Measurements from ENCODE around the gene PLK3. TPM values are rescaled to one million over a fixed set of nuclear protein-coding genes. Genes with fewer than 3 reads are reported as not detected.

The PLK3 gene
- total and polyA plus RNA-seq, 9 of the 15 experiments (the other 6 are each of a cell fraction or from before 2014, with no cell fraction given): 0.52 to 22.7 (median 11.0) TPM

DNA sequence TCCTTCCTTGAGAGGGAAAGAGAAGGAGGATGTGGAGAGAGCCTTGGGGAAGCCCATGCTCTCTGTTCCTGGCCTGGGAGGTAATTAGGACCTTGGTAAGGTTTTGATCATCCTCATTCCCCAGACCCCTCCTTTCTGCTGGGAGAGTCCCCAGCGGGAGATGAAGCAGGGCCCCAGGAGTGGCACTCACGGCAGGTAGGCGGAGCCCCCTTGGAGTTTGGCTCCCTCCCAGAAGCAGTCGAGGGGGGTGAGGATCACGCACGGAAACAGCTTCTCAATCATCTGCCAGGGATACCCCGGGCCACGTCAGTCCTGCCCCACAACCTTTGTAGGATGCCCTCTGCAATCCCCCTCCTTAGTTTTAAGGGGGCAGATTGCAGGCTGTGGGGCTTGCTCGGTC is 31.3 kb downstream of the PLK3 start (continued):
- TF ChIP-seq, protein P1, sequence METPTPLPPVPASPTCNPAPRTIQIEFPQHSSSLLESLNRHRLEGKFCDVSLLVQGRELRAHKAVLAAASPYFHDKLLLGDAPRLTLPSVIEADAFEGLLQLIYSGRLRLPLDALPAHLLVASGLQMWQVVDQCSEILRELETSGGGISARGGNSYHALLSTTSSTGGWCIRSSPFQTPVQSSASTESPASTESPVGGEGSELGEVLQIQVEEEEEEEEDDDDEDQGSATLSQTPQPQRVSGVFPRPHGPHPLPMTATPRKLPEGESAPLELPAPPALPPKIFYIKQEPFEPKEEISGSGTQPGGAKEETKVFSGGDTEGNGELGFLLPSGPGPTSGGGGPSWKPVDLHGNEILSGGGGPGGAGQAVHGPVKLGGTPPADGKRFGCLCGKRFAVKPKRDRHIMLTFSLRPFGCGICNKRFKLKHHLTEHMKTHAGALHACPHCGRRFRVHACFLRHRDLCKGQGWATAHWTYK (CRISPR knock-in tag; IDR thresholded peaks at IDR 0.05): no peak
- TF ChIP-seq, protein P2, sequence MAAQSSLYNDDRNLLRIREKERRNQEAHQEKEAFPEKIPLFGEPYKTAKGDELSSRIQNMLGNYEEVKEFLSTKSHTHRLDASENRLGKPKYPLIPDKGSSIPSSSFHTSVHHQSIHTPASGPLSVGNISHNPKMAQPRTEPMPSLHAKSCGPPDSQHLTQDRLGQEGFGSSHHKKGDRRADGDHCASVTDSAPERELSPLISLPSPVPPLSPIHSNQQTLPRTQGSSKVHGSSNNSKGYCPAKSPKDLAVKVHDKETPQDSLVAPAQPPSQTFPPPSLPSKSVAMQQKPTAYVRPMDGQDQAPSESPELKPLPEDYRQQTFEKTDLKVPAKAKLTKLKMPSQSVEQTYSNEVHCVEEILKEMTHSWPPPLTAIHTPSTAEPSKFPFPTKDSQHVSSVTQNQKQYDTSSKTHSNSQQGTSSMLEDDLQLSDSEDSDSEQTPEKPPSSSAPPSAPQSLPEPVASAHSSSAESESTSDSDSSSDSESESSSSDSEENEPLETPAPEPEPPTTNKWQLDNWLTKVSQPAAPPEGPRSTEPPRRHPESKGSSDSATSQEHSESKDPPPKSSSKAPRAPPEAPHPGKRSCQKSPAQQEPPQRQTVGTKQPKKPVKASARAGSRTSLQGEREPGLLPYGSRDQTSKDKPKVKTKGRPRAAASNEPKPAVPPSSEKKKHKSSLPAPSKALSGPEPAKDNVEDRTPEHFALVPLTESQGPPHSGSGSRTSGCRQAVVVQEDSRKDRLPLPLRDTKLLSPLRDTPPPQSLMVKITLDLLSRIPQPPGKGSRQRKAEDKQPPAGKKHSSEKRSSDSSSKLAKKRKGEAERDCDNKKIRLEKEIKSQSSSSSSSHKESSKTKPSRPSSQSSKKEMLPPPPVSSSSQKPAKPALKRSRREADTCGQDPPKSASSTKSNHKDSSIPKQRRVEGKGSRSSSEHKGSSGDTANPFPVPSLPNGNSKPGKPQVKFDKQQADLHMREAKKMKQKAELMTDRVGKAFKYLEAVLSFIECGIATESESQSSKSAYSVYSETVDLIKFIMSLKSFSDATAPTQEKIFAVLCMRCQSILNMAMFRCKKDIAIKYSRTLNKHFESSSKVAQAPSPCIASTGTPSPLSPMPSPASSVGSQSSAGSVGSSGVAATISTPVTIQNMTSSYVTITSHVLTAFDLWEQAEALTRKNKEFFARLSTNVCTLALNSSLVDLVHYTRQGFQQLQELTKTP (IDR thresholded peaks at IDR 0.05; ENCODE audit: low read depth in 1 of 2, partially characterized antibody in 2 of 2): no peak
- TF ChIP-seq, protein P3, sequence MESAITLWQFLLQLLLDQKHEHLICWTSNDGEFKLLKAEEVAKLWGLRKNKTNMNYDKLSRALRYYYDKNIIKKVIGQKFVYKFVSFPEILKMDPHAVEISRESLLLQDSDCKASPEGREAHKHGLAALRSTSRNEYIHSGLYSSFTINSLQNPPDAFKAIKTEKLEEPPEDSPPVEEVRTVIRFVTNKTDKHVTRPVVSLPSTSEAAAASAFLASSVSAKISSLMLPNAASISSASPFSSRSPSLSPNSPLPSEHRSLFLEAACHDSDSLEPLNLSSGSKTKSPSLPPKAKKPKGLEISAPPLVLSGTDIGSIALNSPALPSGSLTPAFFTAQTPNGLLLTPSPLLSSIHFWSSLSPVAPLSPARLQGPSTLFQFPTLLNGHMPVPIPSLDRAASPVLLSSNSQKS (CRISPR knock-in tag; IDR thresholded peaks at IDR 0.05): no peak
- TF ChIP-seq ZNF217 (CRISPR knock-in tag; IDR thresholded peaks at IDR 0.05) (no peak), POU5F1 (IDR thresholded peaks at IDR 0.05; ENCODE audit: borderline replicate concordance, low read depth, low read length, partially characterized antibody) (no peak), ZNF184 (CRISPR knock-in tag; IDR thresholded peaks at IDR 0.05) (no peak), ZNF695 (CRISPR knock-in tag; IDR thresholded peaks at IDR 0.05) (no peak), ZNF41 (CRISPR knock-in tag; conservative IDR thresholded peaks at IDR 0.05) (no peak), PHB2 (IDR thresholded peaks at IDR 0.05; ENCODE audit: low read depth) (no peak), ZNF311 (CRISPR knock-in tag; IDR thresholded peaks at IDR 0.05) (no peak), DDX20 (tag; IDR thresholded peaks at IDR 0.05; ENCODE audit: low read depth) (no peak), GATA2 (CRISPR knock-in tag; IDR thresholded peaks at IDR 0.05) (no peak), SIN3B (IDR thresholded peaks at IDR 0.05; ENCODE audit: low read depth) (no peak), HNRNPLL (IDR thresholded peaks at IDR 0.05; ENCODE audit: low read depth, low read length, poor library complexity, severe bottlenecking) (peak; percentile 3), U2AF1 (optimal IDR thresholded peaks at IDR 0.05; ENCODE audit: low read depth, low read length) (no peak), PYGO2 (tag; IDR thresholded peaks at IDR 0.05) (no peak), ZNF583 (CRISPR knock-in tag; IDR thresholded peaks at IDR 0.05) (no peak), CBFA2T3 (IDR thresholded peaks at IDR 0.05) (no peak), TBL1XR1 (IDR thresholded peaks at IDR 0.05; ENCODE audit: low read length in 2 of 2) (no peak)
- TF ChIP-seq, protein P4, sequence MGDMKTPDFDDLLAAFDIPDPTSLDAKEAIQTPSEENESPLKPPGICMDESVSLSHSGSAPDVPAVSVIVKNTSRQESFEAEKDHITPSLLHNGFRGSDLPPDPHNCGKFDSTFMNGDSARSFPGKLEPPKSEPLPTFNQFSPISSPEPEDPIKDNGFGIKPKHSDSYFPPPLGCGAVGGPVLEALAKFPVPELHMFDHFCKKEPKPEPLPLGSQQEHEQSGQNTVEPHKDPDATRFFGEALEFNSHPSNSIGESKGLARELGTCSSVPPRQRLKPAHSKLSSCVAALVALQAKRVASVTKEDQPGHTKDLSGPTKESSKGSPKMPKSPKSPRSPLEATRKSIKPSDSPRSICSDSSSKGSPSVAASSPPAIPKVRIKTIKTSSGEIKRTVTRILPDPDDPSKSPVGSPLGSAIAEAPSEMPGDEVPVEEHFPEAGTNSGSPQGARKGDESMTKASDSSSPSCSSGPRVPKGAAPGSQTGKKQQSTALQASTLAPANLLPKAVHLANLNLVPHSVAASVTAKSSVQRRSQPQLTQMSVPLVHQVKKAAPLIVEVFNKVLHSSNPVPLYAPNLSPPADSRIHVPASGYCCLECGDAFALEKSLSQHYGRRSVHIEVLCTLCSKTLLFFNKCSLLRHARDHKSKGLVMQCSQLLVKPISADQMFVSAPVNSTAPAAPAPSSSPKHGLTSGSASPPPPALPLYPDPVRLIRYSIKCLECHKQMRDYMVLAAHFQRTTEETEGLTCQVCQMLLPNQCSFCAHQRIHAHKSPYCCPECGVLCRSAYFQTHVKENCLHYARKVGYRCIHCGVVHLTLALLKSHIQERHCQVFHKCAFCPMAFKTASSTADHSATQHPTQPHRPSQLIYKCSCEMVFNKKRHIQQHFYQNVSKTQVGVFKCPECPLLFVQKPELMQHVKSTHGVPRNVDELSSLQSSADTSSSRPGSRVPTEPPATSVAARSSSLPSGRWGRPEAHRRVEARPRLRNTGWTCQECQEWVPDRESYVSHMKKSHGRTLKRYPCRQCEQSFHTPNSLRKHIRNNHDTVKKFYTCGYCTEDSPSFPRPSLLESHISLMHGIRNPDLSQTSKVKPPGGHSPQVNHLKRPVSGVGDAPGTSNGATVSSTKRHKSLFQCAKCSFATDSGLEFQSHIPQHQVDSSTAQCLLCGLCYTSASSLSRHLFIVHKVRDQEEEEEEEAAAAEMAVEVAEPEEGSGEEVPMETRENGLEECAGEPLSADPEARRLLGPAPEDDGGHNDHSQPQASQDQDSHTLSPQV (IDR thresholded peaks at IDR 0.05): no peak
